SK-N-SH (cell line): ENCODE measurements around the gene PIP4K2B. TPM values are rescaled to one million over a fixed set of nuclear protein-coding genes. Genes with fewer than 3 reads are reported as not detected.

Source experiments
- CTCF ChIA-PET: fragments of 300-600, 350-600 bp; formaldehyde crosslinking; extraction: SDS; loops from one replicate; lab custom pipeline; 2021; lab: Yijun Ruan, JAX
- POLR2A ChIA-PET: fragments of 350-600 bp; sonication (Branson Sonifier 250); formaldehyde crosslinking; extraction: SDS; loops from one replicate; lab custom pipeline; 2020; ENCODE audit warnings: antibody characterized with exemption, inconsistent platforms; lab: Yijun Ruan, JAX
- DNase-seq: peaks from one replicate; pipeline ENCODE4 v3.0.0; 2012
- H2AFZ ChIP-seq: fragments of 200-600 bp; sonication (generic); 2 replicates; pipeline ENCODE4 v1.8.1; 2016; ENCODE audit warnings: antibody characterized with exemption, mild to moderate bottlenecking, low read depth
- H3F3A ChIP-seq: fragments of 200-600 bp; sonication (generic); replicated peaks from 2 replicates; pipeline ENCODE3; 2016; ENCODE audit warnings: antibody characterized with exemption, mild to moderate bottlenecking; ENCODE audit not compliant: insufficient read depth
- H3K27ac ChIP-seq, 2 experiments: fragments of 200-500 bp in 1 of 2; fragments of 200-600 bp in 1 of 2; sonication (Bioruptor generic) in 1 of 2; sonication (generic), shearing (Covaris generic) in 1 of 2; 2 replicates each; pipeline versions ENCODE4 v1.5.1 to v1.6.1; 2014 to 2016; ENCODE audit warnings: low read depth in 2 of 2, inconsistent platforms in 1 of 2, low read length in 1 of 2, mild to moderate bottlenecking in 1 of 2, mixed read lengths in 1 of 2
- H3K27me3 ChIP-seq: fragments of 200-600 bp; sonication (generic), shearing (Covaris generic); 2 replicates; pipeline ENCODE4 v1.6.1; 2016; ENCODE audit warnings: mixed run types; ENCODE audit not compliant: insufficient read depth
- H3K36me3 ChIP-seq, 2 experiments: fragments of 200-500 bp in 1 of 2; fragments of 200-600 bp in 1 of 2; sonication (Bioruptor generic) in 1 of 2; sonication (generic) in 1 of 2; replicated peaks in 1 of 2; 2 replicates each; pipeline versions ENCODE3 to v1.5.1; 2014 to 2016; ENCODE audit warnings: low read length in 1 of 2, mild to moderate bottlenecking in 1 of 2; ENCODE audit not compliant: insufficient read depth in 2 of 2, control insufficient read depth in 1 of 2
- H3K4me1 ChIP-seq, 2 experiments: fragments of 200-500 bp in 1 of 2; fragments of 200-600 bp in 1 of 2; sonication (Bioruptor generic) in 1 of 2; sonication (generic), shearing (Covaris generic) in 1 of 2; 2 replicates each; pipeline versions ENCODE4 v1.5.1 to v1.6.1; 2014 to 2016; ENCODE audit warnings: low read depth in 1 of 2, low read length in 1 of 2, mixed run types in 1 of 2; ENCODE audit not compliant: insufficient read depth in 2 of 2, control insufficient read depth in 1 of 2
- H3K4me2 ChIP-seq: fragments of 200-600 bp; sonication (generic), shearing (Covaris generic); 2 replicates; pipeline ENCODE4 v1.6.1; 2017; ENCODE audit warnings: mixed run types
- H3K4me3 ChIP-seq, 2 experiments: fragments of 200-500 bp in 1 of 2; fragments of 200-600 bp in 1 of 2; sonication (Bioruptor generic) in 1 of 2; sonication (generic), shearing (Covaris generic) in 1 of 2; 2 replicates each; pipeline versions ENCODE4 v1.5.1 to v1.8.1; 2014 to 2016; ENCODE audit warnings: low read depth in 2 of 2, inconsistent platforms in 1 of 2, low read length in 1 of 2, mild to moderate bottlenecking in 1 of 2, mixed read lengths in 1 of 2, moderate library complexity in 1 of 2
- H3K79me2 ChIP-seq: fragments of 200-600 bp; sonication (generic); 2 replicates; pipeline ENCODE4 v1.8.1; 2017; ENCODE audit warnings: mild to moderate bottlenecking; ENCODE audit not compliant: insufficient read depth
- H3K9ac ChIP-seq: fragments of 200-600 bp; sonication (generic); 2 replicates; pipeline ENCODE4 v1.6.1; 2017; ENCODE audit warnings: mixed run types
- H3K9me2 ChIP-seq: fragments of 200-600 bp; sonication (generic); 2 replicates; pipeline ENCODE4 v1.6.1; 2017; ENCODE audit warnings: mixed run types
- H3K9me3 ChIP-seq: fragments of 200-600 bp; sonication (generic); 2 replicates; pipeline ENCODE4 v1.6.1; 2017; ENCODE audit warnings: mixed run types, mild to moderate bottlenecking, moderate library complexity
- H4K20me1 ChIP-seq: fragments of 200-600 bp; sonication (generic); 2 replicates; pipeline ENCODE4 v1.6.1; 2017; ENCODE audit warnings: mild to moderate bottlenecking, mixed run types; ENCODE audit not compliant: insufficient read depth
- CTCF ChIP-seq: fragments of 200-600 bp; sonication (generic); IDR thresholded peaks from 2 replicates; pipeline ENCODE4 v1.6.1; 2017; ENCODE audit warnings: antibody characterized with exemption, mild to moderate bottlenecking, moderate library complexity
- ELF1 ChIP-seq: IDR thresholded peaks from 2 replicates; pipeline ENCODE4 v1.4.0; 2012
- EZH2phosphoT487 ChIP-seq: fragments of 200-600 bp; sonication (generic); IDR thresholded peaks from 2 replicates; pipeline ENCODE4 v1.6.1; 2017; ENCODE audit warnings: low read depth, mixed run types, mild to moderate bottlenecking, antibody characterized with exemption, moderate library complexity, borderline replicate concordance
- FOSL2 ChIP-seq: IDR thresholded peaks from 2 replicates; pipeline ENCODE4 v1.4.0; 2012; ENCODE audit warnings: low read depth, mild to moderate bottlenecking, moderate library complexity, borderline replicate concordance
- FOXJ3 ChIP-seq: sonication (generic); formaldehyde crosslinking; IDR thresholded peaks from 2 replicates; pipeline ENCODE4 v1.5.1; 2020; ENCODE audit warnings: mild to moderate bottlenecking, missing genetic modification reagents
- FOXM1 ChIP-seq: IDR thresholded peaks from 2 replicates; pipeline ENCODE4 v1.4.0; 2012; ENCODE audit warnings: low read depth, mild to moderate bottlenecking
- GATA2 ChIP-seq: sonication (generic); formaldehyde crosslinking; IDR thresholded peaks from 2 replicates; pipeline ENCODE4 v1.5.0; 2020; ENCODE audit warnings: mild to moderate bottlenecking, missing genetic modification reagents
- JUND ChIP-seq: IDR thresholded peaks from 2 replicates; pipeline ENCODE4 v1.4.0; 2012
- MAX ChIP-seq: IDR thresholded peaks from 2 replicates; pipeline ENCODE4 v1.4.0; 2012; ENCODE audit warnings: low read depth
- MXI1 ChIP-seq: IDR thresholded peaks from 2 replicates; pipeline ENCODE4 v1.6.1; 2012; ENCODE audit warnings: mild to moderate bottlenecking, low read depth, low read length, improper control_type of control experiment
- POLR2AphosphoS5 ChIP-seq: IDR thresholded peaks from 2 replicates; pipeline ENCODE4 v1.6.1; 2012; ENCODE audit warnings: low read depth, low read length
- RAD21 ChIP-seq: IDR thresholded peaks from 2 replicates; pipeline ENCODE4 v1.6.1; 2012; ENCODE audit warnings: mild to moderate bottlenecking, low read length
- REST ChIP-seq: IDR thresholded peaks from 2 replicates; pipeline ENCODE4 v1.6.1; 2012; ENCODE audit warnings: mild to moderate bottlenecking, low read depth, low read length, moderate library complexity
- RXRA ChIP-seq: IDR thresholded peaks from 2 replicates; pipeline ENCODE4 v1.4.0; 2012; ENCODE audit warnings: low read depth, mild to moderate bottlenecking, borderline replicate concordance
- SMC3 ChIP-seq: IDR thresholded peaks from 2 replicates; pipeline ENCODE4 v1.6.1; 2012; ENCODE audit warnings: low read depth, low read length, improper control_type of control experiment
- TAF1 ChIP-seq: IDR thresholded peaks from 2 replicates; pipeline ENCODE4 v1.6.1; 2012; ENCODE audit warnings: low read depth, mild to moderate bottlenecking, low read length, moderate library complexity, borderline replicate concordance
- TCF12 ChIP-seq: IDR thresholded peaks from 2 replicates; pipeline ENCODE4 v1.4.0; 2012
- USF1 ChIP-seq: IDR thresholded peaks from 2 replicates; pipeline ENCODE4 v1.4.0; 2012; ENCODE audit warnings: low read depth, borderline replicate concordance
- WGBS: methylation state at CpG from one replicate; pipeline ENCODE4 v1.1.6; 2017; ENCODE audit warnings: low lambda C conversion rate; 5-methylcytosine and 5-hydroxymethylcytosine counted together
- polyA plus RNA-seq, 3 experiments: library from polyadenylated mRNA; depleted of rRNA; stranded (reverse); fragments of >200 nt; gene quantifications; 2 replicates each; pipeline ENCODE4 v1.2.3, GENCODE V29; 2012
- TF ChIP-seq, protein P1 (sequence below): fragments of 150-350 bp; IDR thresholded peaks from 2 replicates; pipeline ENCODE4 v1.6.1; 2017; ENCODE audit warnings: antibody characterized with exemption, low read length, low read depth, borderline replicate concordance

PIP4K2B gene
- polyA plus RNA-seq, 1 of the 3 experiments (the other 2 are of a cell fraction), result 29.8 TPM

- H2AFZ ChIP-seq, result no peak overlapping the region
- H3K9me2 ChIP-seq, result no peaks in the 10 kb centered on the region
- H3K9me3 ChIP-seq, result no peaks in the 10 kb centered on the region
- H3K9ac ChIP-seq, result no peak overlapping the region
- H3K4me3 ChIP-seq, result no peak overlapping the region
- no peak for DNase-seq
- H3K4me1 ChIP-seq, result peaks cover 8 to 60% of the 10 kb centered on the region in 2 experiments; a peak in 2 of 4 replicates
- no peak overlapping the region for H3K4me2 ChIP-seq
- TF ChIP-seq JUND (no peak), MAX (no peak), FOXM1 (no peak), GATA2 (no peak), RXRA (no peak), MXI1 (no peak), FOXJ3 (no peak), CTCF (no peak), EZH2phosphoT487 (no peak), POLR2AphosphoS5 (no peak), TAF1 (no peak), ELF1 (no peak), RAD21 (no peak), REST (no peak), USF1 (no peak), SMC3 (no peak), TCF12 (no peak), FOSL2 (no peak)
- TF ChIP-seq, protein P1, sequence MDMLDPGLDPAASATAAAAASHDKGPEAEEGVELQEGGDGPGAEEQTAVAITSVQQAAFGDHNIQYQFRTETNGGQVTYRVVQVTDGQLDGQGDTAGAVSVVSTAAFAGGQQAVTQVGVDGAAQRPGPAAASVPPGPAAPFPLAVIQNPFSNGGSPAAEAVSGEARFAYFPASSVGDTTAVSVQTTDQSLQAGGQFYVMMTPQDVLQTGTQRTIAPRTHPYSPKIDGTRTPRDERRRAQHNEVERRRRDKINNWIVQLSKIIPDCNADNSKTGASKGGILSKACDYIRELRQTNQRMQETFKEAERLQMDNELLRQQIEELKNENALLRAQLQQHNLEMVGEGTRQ, result no peak
- POLR2A ChIA-PET, result no interaction called here
- H3K27ac ChIP-seq, result no peak overlapping the region
- H4K20me1 ChIP-seq, result peaks cover 61% of the 10 kb centered on the region
- peaks cover 26% of the 10 kb centered on the region for H3F3A ChIP-seq
- peaks cover 53% of the 10 kb centered on the region for H3K79me2 ChIP-seq
- H3K36me3 ChIP-seq, result peaks cover 15 to 47% of the 10 kb centered on the region in 2 experiments
- H3K27me3 ChIP-seq, result no peaks in the 10 kb centered on the region
- 94% methylated on average over 13 of the region's 14 CpGs for WGBS
- CTCF ChIA-PET, result interaction anchor here (1.2 to 2.0 kb wide), 2 partner anchors 9 to 15 kb away, joined by 4 to 6 read pairs; no protein-coding TSS in a partner anchor
Measured at GRCh38 chr17:38738007-38738662, 61.2 kb downstream of the PIP4K2B start.
